Stimulated activated CD4-positive, alpha-beta T cell treated with anti-CD3 and anti-CD28 coated beads, Interleukin-4, amount 100 ng/mL, for 24 hours (primary cell): Measurements from ENCODE around the gene TMED10.

Experiments
- DNase-seq: peaks from one replicate; pipeline ENCODE4 v3.0.0-alpha.2; 2020

The TMED10 gene

DNA sequence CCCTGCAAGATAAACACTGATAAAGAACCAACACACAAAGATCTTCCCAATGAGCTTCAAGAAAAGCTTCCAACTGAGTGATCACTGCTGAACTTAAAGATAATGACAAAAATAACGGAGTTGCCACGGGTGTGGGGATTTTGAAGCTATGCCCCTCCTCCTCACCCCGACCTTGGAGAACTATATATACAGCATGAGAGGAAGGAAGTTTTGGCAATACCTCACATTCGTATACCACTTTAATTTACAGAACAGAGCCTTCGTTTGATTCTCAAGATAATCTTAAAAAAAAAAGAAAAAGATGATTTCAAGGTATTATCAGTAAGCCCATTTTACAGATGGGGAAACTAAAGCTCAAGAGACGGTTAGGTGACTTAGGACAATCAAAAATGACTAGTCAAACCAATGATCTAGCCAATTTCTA is 50.3 kb downstream of the TMED10 start:
- DNase-seq = no peak

DNA sequence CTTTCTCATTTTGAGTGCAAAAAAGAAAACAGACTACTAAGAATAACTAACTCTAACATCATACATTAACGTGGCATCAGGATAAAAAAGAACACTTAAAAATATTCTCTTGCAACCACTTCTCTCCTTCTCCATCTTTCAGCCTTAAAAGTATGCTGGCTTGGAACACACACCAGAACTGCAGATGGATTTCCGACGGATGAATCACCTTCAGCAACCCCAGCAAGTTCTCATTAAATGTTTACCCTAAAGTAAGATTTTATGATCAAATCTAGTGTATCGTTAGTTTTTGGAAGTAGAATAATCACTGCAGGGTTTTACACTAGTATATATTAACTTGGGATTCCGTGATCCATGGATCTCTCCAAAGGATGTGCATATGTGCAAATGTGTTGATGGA is 50.8 kb downstream of the TMED10 start:
- DNase-seq = no peak

DNA sequence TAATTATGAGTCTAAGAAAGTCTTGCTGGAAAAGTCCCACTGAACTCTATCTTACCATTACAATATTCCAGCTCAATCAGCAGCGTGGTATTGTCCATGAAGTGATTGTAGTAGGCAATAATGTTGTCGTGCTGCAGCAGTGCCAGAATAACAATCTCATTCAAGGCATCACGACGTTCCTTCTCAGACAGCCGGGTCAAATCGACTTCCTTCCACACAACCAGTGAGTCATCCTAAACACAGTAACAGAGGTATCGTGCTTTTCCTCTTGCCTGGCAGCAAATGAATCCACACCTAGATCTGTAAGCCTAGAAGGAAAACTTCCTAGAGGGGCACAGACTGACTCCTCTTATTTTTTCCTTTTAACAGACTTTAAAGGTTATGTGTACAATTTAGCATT is 52.4 kb downstream of the TMED10 start:
- DNase-seq = peak; percentile 36

DNA sequence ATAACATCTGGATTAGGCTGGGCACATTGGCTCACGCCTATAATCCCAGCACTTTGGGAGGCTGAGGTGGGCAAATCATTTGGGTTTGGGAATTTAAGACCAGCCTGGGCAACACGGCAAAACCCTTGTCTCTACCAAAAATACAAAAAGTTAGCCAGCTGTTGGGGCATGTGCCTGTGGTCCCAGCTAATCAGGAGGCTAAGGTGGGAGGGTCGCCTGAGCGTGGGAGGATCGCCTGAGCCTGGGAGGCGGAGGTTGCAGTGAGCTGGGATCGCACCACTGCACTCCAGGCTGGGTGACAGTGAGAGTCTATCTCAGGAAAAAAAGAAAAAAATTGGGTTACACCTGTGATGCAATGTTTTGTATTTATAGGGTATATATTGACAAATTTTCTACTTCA is 54.9 kb downstream of the TMED10 start:
- no peak for DNase-seq

DNA sequence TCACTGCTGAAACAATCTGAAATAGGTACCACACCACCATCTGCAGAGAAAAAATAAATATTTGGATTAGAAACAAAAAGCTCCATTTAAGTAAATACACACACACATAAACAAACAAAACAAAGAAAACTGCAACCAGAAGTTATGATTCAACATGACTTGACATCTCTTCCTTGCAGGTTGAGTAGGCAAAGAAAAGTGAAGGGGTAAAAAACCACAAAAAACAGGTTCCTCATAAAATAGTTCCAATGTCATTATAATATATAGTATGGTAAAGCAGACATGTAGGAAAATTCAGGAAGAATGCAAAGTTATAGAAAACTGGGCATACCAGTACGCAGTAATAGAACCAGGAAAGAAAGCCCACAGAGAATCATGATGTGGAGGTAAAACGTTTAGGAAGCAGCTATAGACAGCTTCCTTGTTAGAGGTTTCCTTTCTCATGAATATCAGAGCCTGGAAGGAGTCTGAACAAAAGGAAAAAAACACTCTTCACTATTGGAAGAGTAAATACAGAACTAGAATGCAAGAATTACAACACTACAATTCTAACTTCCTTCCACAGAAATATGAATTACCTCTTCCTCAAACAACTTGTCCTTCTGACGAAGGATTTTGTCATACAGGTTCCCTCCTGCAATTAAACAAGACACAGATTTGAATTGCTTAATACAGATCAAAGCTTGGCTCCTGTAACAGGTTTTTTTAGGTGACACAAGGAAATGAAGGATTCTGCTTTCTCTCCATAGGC is 55.7 kb downstream of the TMED10 start:
- DNase-seq = no peak

DNA sequence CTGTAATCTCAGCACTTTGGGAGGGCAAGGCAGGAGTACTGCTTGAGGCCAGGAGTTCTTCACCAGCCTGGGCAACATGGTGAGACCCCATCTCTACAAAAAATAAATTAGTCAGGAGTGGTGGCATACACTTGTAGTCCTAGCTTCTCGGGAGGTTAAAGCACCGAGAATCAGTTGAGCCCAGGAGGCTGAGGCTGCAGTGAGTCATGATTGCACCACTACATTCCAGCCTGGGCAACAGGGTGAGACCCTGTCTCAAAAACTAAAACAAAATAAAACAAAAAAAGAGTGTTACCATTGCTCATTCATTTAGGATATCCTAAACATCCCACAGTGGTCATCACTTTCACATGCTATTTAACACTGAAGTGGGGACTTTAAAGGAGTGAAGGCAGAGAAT is 57.4 kb downstream of the TMED10 start:
- no peak for DNase-seq

DNA sequence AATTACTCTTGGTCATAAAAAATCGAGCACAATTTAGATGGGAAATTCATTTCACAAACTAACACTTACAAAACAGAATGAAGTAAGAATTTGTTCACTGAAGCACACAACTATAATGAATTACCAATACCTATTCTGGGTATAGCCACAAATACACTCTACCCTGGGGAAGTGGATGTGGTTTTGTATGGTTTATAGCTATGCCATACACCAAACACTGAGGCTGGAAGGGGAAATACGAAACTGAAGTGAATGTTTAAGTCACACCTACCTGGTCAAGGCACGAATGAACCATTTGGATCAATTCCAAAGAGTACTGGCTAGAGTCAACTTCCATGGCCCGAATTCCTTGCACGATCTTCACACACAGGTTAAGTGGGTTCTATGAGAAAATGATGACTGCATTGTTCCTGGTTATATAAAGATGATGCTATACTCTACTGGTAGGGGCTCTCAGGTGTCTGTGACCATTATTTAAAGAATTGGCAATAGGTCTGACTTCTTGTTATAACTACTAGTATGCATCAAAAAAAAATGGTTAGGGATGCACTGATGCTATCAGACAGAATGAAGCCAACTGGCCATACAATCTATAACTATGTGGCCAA is 62.4 kb downstream of the TMED10 start:
- DNase-seq = no peak

DNA sequence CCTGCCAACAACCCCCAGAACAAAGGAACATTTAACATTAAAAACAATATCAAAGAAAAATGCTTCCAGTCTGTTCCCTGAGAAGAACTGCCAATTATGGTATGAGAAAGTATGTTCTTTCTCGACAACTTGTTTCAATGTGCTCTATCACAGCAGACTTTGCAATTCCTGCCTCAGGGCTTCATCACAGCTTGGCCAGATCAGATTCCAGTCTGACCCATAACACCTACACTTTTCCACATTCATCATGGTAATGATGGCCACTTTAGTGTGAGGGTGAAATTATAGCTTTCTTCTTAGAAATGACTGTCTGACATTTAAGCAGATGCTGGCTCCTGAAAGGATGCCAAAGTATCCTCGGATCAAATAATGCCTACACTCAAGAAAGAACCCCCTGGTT is 66.5 kb downstream of the TMED10 start:
- DNase-seq = no peak

DNA sequence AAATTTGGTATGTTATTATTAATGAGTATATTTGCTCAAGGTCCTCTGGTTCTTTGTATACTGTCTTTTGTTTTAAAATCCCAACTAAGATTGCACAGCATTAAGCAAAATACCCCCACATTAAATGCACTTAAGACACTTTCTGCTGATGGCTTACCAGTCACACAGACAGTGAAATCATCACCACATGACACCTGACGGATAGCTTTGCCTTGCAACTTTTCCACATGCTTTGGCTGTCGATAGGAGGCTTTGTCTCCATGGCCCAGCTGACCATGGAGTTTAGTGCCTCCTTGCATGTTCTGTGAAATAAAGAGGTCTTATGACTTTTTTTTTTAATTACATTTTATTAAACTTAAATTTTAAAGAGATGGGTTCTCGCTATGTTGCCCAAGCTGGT is 69.2 kb downstream of the TMED10 start:
- no peak for DNase-seq

DNA sequence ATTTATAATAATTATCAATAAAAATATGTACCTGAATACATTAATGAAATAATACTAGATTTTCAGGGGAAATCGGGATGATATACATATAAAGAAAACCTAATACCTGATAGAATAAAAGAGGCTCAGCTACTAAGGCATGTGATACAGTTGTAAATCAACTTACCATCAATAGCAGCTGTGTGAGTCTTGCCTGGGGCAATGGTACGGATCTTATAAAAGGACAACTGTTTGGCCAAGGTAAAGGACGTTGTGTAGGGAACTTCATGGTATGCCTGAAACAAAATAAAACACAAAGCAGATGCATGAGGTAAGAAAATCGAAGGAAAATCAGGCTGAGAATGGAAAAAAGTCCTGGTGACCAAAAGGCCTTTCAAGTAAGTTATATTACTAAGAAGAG is 74.9 kb downstream of the TMED10 start:
- no peak for DNase-seq

DNA sequence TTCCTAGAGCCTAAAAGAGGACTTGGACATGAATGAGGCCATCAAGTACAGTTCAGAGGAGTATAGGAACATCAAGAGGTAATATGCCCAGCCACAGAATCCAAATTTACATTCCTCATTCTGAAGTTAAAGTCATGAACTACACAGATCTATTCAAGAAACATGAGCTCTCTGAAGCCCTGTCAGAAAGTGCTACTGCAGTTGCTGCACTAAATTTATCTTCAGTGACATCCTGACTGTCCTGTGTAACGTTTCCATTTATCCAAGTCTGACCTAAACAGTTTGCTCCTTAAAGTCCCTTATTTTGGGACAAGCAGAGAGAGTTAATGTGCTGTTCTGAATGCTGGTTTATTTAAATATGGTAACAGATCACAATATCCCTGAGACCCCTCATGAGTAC is 77.7 kb downstream of the TMED10 start:
- no peak for DNase-seq

DNA sequence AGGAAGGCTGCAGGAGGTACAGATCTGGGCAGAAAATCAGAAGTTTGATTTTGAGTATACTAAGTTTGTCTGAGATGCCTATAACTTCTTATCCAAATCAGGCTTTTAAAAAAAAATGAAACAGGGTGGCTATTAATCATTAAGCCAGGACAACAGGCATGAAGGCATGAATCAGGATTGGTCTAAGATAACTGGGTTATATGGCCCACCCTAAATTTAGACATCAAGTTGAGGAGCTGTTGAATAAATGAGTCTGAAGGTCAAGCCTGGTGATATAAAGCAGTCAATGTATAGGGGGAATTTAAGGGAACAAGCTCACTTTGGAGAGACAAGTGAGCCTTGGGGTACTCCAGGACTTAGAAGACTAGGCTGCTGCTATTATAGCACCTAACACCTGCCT is 78.2 kb downstream of the TMED10 start:
- DNase-seq = no peak

DNA sequence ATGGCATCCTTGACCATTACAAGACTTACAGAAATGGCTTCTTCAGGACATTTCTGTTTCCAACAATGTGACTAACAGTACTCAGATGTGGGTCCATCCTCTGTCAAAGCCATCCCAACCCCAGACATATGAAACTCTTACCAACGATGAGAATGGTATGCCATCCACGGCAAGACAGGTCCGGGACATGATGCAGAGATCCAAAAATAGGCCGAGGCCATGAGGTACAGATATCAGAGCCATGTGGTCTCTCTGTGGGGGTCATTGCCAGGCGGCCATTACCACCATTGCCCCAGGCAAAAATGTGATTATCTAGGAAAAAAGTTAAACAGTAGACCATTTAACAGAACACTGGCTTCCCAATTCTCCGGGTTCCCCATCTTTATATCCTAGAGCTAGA is 79.5 kb downstream of the TMED10 start:
- DNase-seq = no peak

DNA sequence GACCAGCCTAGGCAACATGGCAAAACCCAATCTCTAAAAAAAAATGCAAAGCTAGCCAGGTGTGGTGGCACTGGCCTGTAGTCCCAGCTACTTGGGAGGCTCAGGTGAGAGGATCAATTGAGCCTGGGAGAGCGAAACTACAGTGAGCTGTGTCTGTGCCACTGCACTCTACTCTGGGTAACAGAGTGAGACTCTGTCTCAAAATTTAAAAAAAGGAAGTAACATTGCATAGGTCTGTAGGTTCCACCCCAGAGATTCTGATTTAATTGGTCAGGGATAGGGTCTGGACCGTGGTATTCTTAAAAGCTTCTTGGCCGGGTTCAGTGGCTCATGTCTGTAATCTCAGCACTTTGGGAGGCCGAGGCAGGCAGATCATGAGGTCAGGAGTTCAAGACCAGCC is 80.7 kb downstream of the TMED10 start:
- DNase-seq = no peak

DNA sequence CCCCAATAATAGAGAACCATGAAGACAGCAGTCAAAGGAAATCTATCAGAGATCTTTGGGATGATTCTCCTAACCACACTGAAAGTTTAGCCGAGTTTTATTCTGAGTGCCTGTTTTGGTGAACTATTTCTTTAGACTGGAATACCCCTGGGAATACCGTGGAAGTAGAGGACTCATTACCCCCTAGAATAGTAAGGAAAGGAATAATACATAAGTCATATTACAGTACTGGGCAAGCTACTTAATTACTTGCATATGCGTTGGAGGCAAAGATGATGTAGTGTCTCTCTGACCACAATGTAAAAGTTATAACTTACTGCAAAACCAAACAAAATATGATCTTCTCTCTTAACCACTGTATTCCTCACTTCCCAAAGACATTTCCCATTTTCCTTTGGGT is 81.5 kb downstream of the TMED10 start:
- DNase-seq = no peak

DNA sequence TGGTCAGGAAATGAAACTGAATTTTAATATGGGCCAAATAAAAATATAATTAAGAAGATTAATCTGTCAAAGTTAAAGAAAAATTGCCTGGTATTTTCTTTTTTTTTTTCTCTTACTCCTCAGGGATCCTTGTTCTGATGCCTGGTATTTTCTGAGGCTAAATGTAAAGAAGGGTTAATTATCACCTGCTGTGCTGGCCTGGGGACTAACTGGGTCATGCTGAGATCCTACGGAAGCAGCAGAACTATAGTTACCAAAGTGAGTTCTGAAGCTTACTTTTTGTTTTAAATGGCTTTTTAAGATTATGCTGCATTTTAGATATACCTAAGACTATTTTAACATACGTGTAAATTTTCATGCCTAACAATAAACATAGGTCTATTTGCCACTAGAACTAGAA is 83.7 kb downstream of the TMED10 start:
- DNase-seq = no peak

DNA sequence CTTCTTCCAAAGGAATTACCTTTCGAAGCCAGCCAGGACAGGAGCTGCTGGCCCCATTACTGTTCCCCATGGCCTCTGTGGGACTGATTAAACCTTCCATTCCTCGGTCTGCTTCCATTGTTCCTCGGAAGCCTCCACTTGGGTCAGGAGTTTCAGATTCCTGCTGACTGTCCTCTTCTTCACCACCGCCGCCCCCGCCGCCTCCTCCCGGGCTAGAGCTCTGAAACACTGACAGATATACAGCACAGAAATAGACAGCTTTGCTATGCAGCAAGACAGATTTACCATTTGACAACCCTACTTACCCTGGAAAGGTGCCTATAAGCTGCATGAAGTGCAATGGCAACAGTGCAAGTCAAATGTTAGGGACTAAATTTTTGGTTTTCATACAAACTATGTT is 85.2 kb downstream of the TMED10 start:
- no peak for DNase-seq

DNA sequence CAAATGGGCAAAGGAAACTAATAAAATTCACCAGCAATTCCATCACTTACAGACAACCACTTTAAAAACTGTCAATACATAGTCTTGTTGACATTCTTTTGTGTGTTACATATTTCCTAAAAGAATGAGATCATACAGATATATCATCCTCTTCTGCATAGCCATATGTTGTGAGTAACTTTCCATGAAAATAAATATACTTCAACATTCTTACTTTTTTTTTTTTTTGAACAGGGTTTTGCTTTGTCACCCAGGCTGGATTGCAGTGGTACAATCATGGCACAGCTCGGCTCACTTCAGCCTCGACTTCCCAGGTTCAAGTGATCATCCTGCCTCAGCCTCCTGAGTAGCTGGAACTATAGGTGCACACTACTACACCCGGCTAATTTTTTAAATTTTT is 86.1 kb downstream of the TMED10 start:
- no peak for DNase-seq

DNA sequence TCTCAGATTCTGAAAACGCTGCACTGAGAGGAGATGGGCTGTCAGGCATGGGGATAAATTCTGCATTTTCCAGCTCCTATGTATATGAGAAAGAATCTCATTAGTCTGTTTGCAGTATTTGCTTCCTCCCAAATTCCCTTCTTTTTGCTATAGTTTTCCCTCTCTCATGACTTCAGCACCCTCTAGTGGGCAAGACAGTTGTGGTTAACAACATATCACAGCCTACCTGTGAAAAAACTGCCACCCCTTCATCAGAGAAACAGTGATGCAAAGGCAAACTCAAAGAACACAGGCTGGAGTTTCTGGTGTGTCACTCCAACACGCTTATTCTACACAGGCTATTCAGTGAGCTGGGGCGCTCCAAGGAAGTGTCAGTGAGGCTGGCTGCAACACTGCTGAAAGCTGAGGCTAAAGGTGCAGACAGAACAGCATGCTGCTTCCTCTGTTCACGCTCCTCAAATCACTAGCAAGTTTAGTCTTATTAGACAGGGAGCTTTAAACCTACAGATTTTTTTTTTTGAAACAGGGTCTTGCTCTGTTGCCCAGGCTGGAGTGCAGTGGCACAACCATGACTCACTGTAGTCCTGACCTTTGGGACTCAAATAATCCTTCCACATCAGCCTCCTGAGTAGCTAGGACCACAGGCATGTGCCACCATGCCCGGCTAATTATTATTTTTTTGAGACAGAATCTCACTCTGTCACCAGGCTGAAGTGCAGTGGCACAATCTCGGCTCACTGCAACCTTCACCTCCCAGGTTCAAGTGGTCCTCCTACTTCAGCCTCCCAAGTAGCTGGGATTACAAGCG is 87.6 kb downstream of the TMED10 start:
- peak; percentile 56 for DNase-seq

DNA sequence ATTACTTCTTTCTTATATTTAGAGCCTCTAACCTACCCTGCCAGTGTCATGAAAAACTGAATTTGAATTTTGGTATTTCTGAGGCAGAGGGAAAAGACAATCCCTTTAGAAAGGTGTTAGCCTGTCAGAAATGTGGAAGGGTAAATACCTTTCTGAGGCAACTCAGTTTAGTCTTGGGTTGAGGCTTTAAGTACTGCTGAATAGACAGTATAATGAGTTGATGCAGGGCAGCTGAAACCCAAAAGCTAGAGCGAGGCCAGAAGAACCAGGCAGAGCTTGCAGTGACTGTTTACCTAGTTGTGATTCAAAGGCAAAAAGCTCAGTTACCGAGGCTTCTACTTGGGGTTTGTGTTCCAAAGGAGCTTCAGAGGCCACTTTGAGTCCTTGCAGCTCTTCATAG is 88.3 kb downstream of the TMED10 start:
- no peak for DNase-seq

DNA sequence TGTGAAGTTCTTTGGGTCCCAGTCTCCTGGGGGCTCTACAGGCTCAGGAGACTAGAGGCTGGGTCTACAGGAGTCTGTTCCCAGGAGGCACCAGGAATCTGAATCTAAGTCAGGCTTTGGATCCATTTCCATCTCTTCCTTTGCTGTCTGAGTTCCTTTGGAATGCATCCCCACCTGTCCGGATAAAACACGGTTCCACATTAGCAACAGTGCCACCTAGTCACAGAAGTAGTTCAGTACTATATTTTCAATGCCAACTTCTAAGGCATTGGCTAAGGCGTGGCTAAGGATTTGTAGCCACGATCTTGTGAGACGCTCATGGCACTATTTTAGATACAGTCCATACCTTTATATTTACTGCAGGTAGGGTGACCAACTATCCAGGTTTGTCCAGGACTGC is 91.9 kb downstream of the TMED10 start:
- no peak for DNase-seq

DNA sequence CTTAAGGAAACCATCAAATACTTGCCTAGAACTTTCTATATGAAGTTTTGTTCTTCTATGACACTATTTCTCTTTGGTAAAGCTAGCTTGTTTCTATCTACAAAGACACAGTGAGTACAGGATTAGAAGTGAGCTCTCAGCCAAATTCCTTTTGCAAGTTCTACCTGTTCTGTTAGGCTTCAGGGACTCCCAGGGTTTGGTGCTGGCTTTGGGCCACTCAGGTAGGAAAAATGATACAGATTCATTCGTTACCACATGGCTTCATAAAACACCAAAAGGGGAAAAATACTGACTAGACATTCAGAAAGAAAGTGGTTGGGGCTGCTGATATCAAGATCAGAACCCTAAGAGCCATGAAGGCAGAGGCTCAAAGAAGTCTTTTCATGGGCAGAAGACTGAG is 93.1 kb downstream of the TMED10 start:
- no peak for DNase-seq

DNA sequence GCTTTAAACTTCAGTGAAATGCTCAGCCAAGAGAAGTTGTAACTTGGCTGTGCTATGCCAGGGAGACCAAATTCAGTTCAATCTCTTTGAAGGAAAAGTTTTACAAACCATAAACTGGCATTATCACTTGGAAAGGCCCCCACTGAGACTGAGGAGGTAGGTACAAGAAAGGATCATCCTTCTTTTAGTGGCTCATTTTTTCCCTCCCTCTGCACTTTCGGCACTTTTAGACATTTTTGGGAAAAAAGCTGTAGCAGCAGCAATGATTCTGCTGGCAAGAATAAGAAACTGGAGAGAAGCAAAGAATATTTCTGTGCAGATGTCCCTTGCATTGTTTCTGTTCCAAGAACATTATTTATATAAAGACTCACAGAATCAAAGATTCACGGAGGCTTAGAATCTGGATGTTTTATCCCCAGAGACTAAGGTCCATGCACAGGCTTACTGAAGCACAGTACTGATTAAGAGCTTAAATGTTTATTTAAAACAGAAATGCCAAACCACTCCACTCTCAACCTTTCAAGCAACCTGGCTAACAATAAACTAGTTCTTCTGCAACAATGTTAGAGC is 94.7 kb downstream of the TMED10 start:
- DNase-seq = no peak
